WERI-Rb-1 (cell line): Measurements from ENCODE around the gene KSR2.

Experiments used
- DNase-seq: peaks from one replicate; pipeline ENCODE4 v3.0.0-alpha.2; 2020
- H3K27ac ChIP-seq: fragments of 250-450 bp; sonication (Bioruptor Pico); 2 replicates; pipeline ENCODE4 v1.5.1; 2020; ENCODE audit warnings: mild to moderate bottlenecking, moderate library complexity
- H3K27me3 ChIP-seq: fragments of 250-450 bp; sonication (Bioruptor Pico); 2 replicates; pipeline ENCODE4 v1.5.1; 2021; ENCODE audit warnings: mild to moderate bottlenecking, low read depth, moderate library complexity; ENCODE audit not compliant: insufficient read depth, severe bottlenecking
- H3K36me3 ChIP-seq: fragments of 250-450 bp; sonication (Bioruptor Pico); 2 replicates; pipeline ENCODE4 v1.5.1; 2020; ENCODE audit warnings: mild to moderate bottlenecking, moderate library complexity
- H3K4me3 ChIP-seq: 2 replicates; pipeline ENCODE4 v1.5.1; 2011; ENCODE audit warnings: low read depth, mild to moderate bottlenecking, control low read depth, low read length
- H3K9me3 ChIP-seq: fragments of 250-450 bp; sonication (Bioruptor Pico); 2 replicates; pipeline ENCODE4 v1.5.1; 2021; ENCODE audit warnings: mild to moderate bottlenecking, moderate library complexity; ENCODE audit not compliant: severe bottlenecking
- TF ChIP-seq, protein P1 (sequence below): IDR thresholded peaks from 2 replicates; pipeline ENCODE4 v1.5.1; 2011; ENCODE audit warnings: low read depth, mild to moderate bottlenecking, control low read depth, inconsistent platforms, low read length

The KSR2 gene

GRCh38 chr12:117926391-117926899, 42.3 kb downstream of the KSR2 start:
- TF ChIP-seq, protein P1, sequence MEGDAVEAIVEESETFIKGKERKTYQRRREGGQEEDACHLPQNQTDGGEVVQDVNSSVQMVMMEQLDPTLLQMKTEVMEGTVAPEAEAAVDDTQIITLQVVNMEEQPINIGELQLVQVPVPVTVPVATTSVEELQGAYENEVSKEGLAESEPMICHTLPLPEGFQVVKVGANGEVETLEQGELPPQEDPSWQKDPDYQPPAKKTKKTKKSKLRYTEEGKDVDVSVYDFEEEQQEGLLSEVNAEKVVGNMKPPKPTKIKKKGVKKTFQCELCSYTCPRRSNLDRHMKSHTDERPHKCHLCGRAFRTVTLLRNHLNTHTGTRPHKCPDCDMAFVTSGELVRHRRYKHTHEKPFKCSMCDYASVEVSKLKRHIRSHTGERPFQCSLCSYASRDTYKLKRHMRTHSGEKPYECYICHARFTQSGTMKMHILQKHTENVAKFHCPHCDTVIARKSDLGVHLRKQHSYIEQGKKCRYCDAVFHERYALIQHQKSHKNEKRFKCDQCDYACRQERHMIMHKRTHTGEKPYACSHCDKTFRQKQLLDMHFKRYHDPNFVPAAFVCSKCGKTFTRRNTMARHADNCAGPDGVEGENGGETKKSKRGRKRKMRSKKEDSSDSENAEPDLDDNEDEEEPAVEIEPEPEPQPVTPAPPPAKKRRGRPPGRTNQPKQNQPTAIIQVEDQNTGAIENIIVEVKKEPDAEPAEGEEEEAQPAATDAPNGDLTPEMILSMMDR: no peak
- no peak overlapping the region for H3K4me3 ChIP-seq
- H3K27me3 ChIP-seq: no peaks in the 10 kb centered on the region
- H3K27ac ChIP-seq: no peak overlapping the region
- H3K9me3 ChIP-seq: no peaks in the 10 kb centered on the region
- no peak for DNase-seq
- no peaks in the 10 kb centered on the region for H3K36me3 ChIP-seq

DNA sequence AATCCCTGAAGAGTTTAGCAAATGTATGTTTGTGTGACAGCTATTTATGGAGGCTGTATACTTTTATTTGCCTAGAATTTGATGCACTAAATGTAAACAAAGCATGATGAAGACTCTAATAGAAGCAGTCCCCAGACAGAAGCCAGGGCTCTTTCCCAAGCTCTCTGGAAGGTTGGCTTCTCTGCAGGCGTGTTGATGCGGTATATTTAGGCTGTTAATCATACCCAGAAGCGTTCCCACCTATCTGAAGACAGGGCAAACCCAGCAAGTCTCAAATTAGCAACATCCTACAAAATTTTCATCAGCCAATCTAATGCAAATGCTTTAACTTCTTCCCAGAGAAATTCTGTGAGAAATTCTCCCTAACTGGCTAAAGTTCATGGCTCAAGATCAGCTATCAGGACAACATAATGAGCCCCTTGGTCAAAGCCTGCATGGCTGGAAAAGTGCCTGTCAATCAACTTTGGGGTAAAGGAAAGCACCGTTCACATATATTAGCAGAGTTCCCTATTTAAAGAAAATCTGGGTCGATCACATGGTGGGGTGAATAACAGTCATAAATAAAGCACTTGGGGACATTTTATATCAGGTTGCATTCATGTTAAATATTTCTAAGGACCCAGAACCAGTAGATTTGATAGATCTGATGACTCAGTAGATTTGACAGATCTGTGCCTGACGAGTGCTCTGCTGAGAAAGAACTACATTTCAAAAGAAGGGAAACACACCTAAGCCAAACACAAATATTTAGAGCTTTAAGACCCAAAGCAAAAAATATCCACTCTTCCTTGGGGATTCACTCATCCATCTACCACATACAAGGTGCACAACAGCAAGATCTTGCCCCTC, 46.6 kb downstream of the KSR2 start:
- Histone ChIP-seq H3K36me3 (no peaks in the 10 kb centered on the region), H3K4me3 (no peak overlapping the region), H3K27ac (no peak overlapping the region), H3K27me3 (no peaks in the 10 kb centered on the region), H3K9me3 (no peaks in the 10 kb centered on the region)
- TF ChIP-seq, protein P1: no peak
- no peak for DNase-seq

GRCh38 chr12:117919479-117919878, 49.3 kb downstream of the KSR2 start:
- TF ChIP-seq, protein P1: no peak
- no peaks in the 10 kb centered on the region for H3K9me3 ChIP-seq
- DNase-seq: no peak

DNA sequence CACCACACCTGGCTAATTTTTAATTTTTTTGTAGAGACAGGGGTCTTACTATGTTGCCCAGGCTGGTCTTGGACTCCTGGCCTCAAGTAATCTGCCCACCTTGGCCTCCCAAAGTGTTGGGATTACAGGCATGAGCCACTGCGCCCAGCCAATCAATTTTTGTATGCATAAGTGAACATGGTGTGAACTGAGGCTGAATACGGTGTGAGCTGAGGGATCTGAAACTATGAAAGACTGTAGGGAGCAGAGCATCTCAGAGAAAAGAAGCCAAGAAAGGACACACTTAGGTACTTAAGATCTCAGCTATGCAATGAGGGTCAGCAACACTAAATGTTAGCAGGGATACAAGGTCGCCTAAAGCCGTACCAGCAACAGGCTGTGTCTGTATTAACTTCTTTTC, 54.1 kb downstream of the KSR2 start:
- no peak overlapping the region for H3K4me3 ChIP-seq
- H3K27me3 ChIP-seq: no peaks in the 10 kb centered on the region
- H3K9me3 ChIP-seq: no peaks in the 10 kb centered on the region
- DNase-seq: no peak
- H3K27ac ChIP-seq: no peak overlapping the region
- TF ChIP-seq, protein P1: no peak
- H3K36me3 ChIP-seq: no peaks in the 10 kb centered on the region

More at GRCh38 chr12:117919479-117919878, 49.3 kb downstream of the KSR2 start:
- H3K27me3 ChIP-seq: no peaks in the 10 kb centered on the region
- H3K27ac ChIP-seq: no peak overlapping the region
- no peak overlapping the region for H3K4me3 ChIP-seq
- H3K36me3 ChIP-seq: no peaks in the 10 kb centered on the region

DNA sequence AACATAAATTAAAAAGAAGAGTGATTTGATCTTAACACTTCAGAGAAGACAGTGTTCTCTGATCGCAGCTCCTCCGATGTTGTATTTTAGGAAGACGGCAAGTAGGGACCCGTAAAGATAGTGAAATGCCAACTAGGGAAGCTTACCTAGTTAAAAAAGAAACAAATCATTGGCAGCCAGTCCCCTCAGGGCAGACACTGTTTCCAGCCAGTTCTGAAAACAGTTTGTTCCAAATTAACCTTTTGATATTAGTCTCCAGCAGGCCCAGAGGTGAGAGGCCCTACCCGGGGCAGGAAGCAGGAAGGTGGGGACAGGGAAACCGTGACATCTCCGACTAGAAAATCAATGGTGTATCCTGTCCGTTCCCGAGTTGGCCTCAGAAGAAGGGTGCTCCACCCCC, 56.0 kb downstream of the KSR2 start:
- no peak overlapping the region for H3K27ac ChIP-seq
- H3K4me3 ChIP-seq: no peak overlapping the region
- DNase-seq: no peak
- TF ChIP-seq, protein P1: no peak
- no peaks in the 10 kb centered on the region for H3K36me3 ChIP-seq
- no peaks in the 10 kb centered on the region for H3K9me3 ChIP-seq
- no peaks in the 10 kb centered on the region for H3K27me3 ChIP-seq

DNA sequence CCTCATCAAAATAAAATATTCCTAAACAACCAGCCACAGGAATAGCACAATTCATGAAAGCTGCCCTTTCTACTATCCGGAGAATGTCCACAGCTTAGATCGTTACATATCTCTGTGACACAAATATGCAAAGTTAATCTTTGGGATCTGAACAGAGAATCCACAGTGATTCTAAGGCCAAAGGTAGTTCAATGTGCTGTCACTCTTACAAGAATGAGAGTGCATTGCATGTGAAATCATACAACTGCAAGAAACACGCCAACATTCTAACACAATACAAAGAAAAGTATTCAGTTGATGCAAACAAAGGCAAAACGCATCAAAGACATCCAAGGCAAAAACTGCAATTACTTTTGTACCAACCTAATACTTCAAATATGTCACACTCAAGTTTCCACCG, 60.4 kb downstream of the KSR2 start:
- TF ChIP-seq, protein P1: no peak
- no peak overlapping the region for H3K4me3 ChIP-seq
- no peak for DNase-seq
- no peaks in the 10 kb centered on the region for H3K27me3 ChIP-seq
- H3K9me3 ChIP-seq: no peaks in the 10 kb centered on the region
- H3K36me3 ChIP-seq: no peaks in the 10 kb centered on the region
- no peak overlapping the region for H3K27ac ChIP-seq
